HCT116 (cell line): ENCODE data around the gene ACCSL. TPM values are rescaled to one million over a fixed set of nuclear protein-coding genes. Genes with fewer than 3 reads are reported as not detected.

Experiments used
- ATAC-seq: fragments of 200-7000 bp; cut with Tn5 transposase; 2 replicates; pipeline ENCODE4 v1.9.1; 2020; ENCODE audit warnings: mild to moderate bottlenecking, moderate library complexity
- BruUV-seq: library from RNA; stranded (reverse); fragments of 400-500 nt; replicated peaks from 2 replicates; lab custom pipeline; 2021; lab: Mats Ljungman, UMichigan
- CTCF ChIA-PET: fragments of 300-600 bp; sonication (Branson Sonifier 250); formaldehyde crosslinking; loops from one replicate; lab custom pipeline; 2021; ENCODE audit warnings: antibody characterized with exemption; lab: Charles Lee
- POLR2A ChIA-PET: fragments of 300-600, 350-600 bp; sonication (Branson Sonifier 250); formaldehyde crosslinking; loops from one replicate; lab custom pipeline; 2021; ENCODE audit warnings: antibody characterized with exemption; lab: Charles Lee
- RAD21 ChIA-PET, 2 experiments: fragments of 300-600 bp; sonication (Branson Sonifier 250); formaldehyde crosslinking; loops; one replicate each; lab custom pipeline; 2023; ENCODE audit warnings: low total read pairs in 2 of 2; ENCODE audit not compliant: uncharacterized antibody in 2 of 2, unreplicated experiment in 2 of 2, low non-redundant PET in 1 of 2; lab: Charles Lee
- DNase-seq: peaks from one replicate; pipeline ENCODE4 v3.0.0-alpha.2; 2010; ENCODE audit warnings: low read depth, low spot score
- H2AFZ ChIP-seq: fragments of 200-600 bp; shearing (Covaris generic), sonication (generic); 2 replicates; pipeline ENCODE4 v1.6.1; 2017; ENCODE audit warnings: low read depth, mixed run types, mixed read lengths, antibody characterized with exemption, low read length; ENCODE audit not compliant: poor library complexity, severe bottlenecking
- H3K27ac ChIP-seq: 2 replicates; pipeline ENCODE4 v1.5.1; 2012; ENCODE audit warnings: low read depth, low read length
- H3K27me3 ChIP-seq: fragments of 200-600 bp; sonication (generic); 2 replicates; pipeline ENCODE4 v1.6.1; 2016; ENCODE audit warnings: mixed run types, low read length, mixed read lengths; ENCODE audit not compliant: insufficient read depth
- H3K36me3 ChIP-seq, 2 experiments: fragments of 200-500 bp in 1 of 2; fragments of 200-600 bp in 1 of 2; sonication (Bioruptor generic) in 1 of 2; sonication (generic) in 1 of 2; 2 replicates each; pipeline versions ENCODE4 v1.5.1 to v1.6.1; 2014 to 2016; ENCODE audit warnings: low read length in 2 of 2, inconsistent platforms in 1 of 2, mixed read lengths in 1 of 2, mixed run types in 1 of 2; ENCODE audit not compliant: insufficient read depth in 2 of 2, control insufficient read depth in 1 of 2
- H3K4me1 ChIP-seq, 2 experiments: fragments of 200-600 bp in 1 of 2; sonication (generic) in 1 of 2; 2 replicates each; pipeline versions ENCODE4 v1.5.1 to v1.6.1; 2012 to 2017; ENCODE audit warnings: low read length in 2 of 2, inconsistent platforms in 1 of 2, mild to moderate bottlenecking in 1 of 2, mixed read lengths in 1 of 2, mixed run types in 1 of 2, moderate library complexity in 1 of 2; ENCODE audit not compliant: insufficient read depth in 2 of 2, control insufficient read depth in 1 of 2
- H3K4me2 ChIP-seq: fragments of 200-600 bp; sonication (generic); 2 replicates; pipeline ENCODE4 v1.6.1; 2017; ENCODE audit warnings: mixed run types, low read length, mixed read lengths
- H3K4me3 ChIP-seq, 2 experiments: fragments of 200-600 bp in 1 of 2; sonication (generic) in 1 of 2; replicated peaks in 1 of 2; 2 replicates each; pipeline ENCODE4 v1.5.1; 2011 to 2016; ENCODE audit warnings: low read length in 2 of 2, control low read depth in 1 of 2, low read depth in 1 of 2, mild to moderate bottlenecking in 1 of 2, mixed read lengths in 1 of 2, mixed run types in 1 of 2
- H3K79me2 ChIP-seq: fragments of 200-600 bp; sonication (generic); 2 replicates; pipeline ENCODE4 v1.6.1; 2017; ENCODE audit warnings: mild to moderate bottlenecking, mixed run types, low read length, moderate library complexity, mixed read lengths; ENCODE audit not compliant: insufficient read depth
- H3K9ac ChIP-seq: fragments of 200-600 bp; sonication (generic); 2 replicates; pipeline ENCODE4 v1.6.1; 2016; ENCODE audit warnings: low read length, mixed read lengths
- H3K9me2 ChIP-seq: fragments of 200-600 bp; sonication (generic), shearing (Covaris generic); 2 replicates; pipeline ENCODE4 v1.6.1; 2017; ENCODE audit warnings: mixed run types, mild to moderate bottlenecking, moderate library complexity; ENCODE audit not compliant: insufficient read depth
- H3K9me3 ChIP-seq, 2 experiments: fragments of 200-500 bp in 1 of 2; fragments of 200-600 bp in 1 of 2; sonication (Bioruptor generic) in 1 of 2; sonication (generic) in 1 of 2; 2 replicates each; pipeline ENCODE4 v1.6.1; 2014 to 2017; ENCODE audit warnings: low read length in 2 of 2, mixed read lengths in 2 of 2, inconsistent platforms in 1 of 2, low read depth in 1 of 2, mild to moderate bottlenecking in 1 of 2, mixed run types in 1 of 2, moderate library complexity in 1 of 2; ENCODE audit not compliant: control insufficient read depth in 1 of 2, insufficient read depth in 1 of 2
- H4K20me1 ChIP-seq: fragments of 200-600 bp; sonication (generic), shearing (Covaris generic); 2 replicates; pipeline ENCODE4 v1.6.1; 2017; ENCODE audit warnings: mixed run types, mild to moderate bottlenecking, moderate library complexity; ENCODE audit not compliant: insufficient read depth
- CTCF ChIP-seq, 3 experiments: fragments of 200-600 bp in 1 of 3; sonication (generic) in 1 of 3; IDR thresholded peaks in 2 of 3; conservative IDR thresholded peaks in 1 of 3; 2 replicates each; pipeline ENCODE4 v1.5.1; 2012 to 2017; ENCODE audit warnings: low read depth in 2 of 3, low read length in 2 of 3, antibody characterized with exemption in 1 of 3, borderline replicate concordance in 1 of 3, control low read depth in 1 of 3, mild to moderate bottlenecking in 1 of 3, mixed read lengths in 1 of 3, mixed run types in 1 of 3, moderate library complexity in 1 of 3; ENCODE audit not compliant: insufficient read depth in 1 of 3
- EGR1 ChIP-seq: IDR thresholded peaks from 2 replicates; pipeline ENCODE4 v1.6.1; 2012; ENCODE audit warnings: low read depth
- EZH2phosphoT487 ChIP-seq: fragments of 200-600 bp; IDR thresholded peaks from 2 replicates; pipeline ENCODE4 v1.6.1; 2018; ENCODE audit warnings: antibody characterized with exemption, borderline replicate concordance
- JUND ChIP-seq: IDR thresholded peaks from 2 replicates; pipeline ENCODE4 v1.6.1; 2012
- RAD21 ChIP-seq: IDR thresholded peaks from 2 replicates; pipeline ENCODE4 v1.6.1; 2012; ENCODE audit warnings: low read depth, mild to moderate bottlenecking
- SIN3A ChIP-seq: IDR thresholded peaks from 2 replicates; pipeline ENCODE4 v1.6.1; 2012; ENCODE audit warnings: low read depth
- TCF7L2 ChIP-seq: IDR thresholded peaks from 2 replicates; pipeline ENCODE4 v1.7.0; 2011; ENCODE audit warnings: borderline replicate concordance, inconsistent platforms; ENCODE audit not compliant: insufficient read depth, insufficient read length; ENCODE audit errors: extremely low read depth
- YY1 ChIP-seq: IDR thresholded peaks from 2 replicates; pipeline ENCODE4 v1.6.1; 2011; ENCODE audit warnings: low read length, low read depth, moderate library complexity, mild to moderate bottlenecking; ENCODE audit not compliant: insufficient replicate concordance; ENCODE audit errors: extremely low read depth
- ZBTB33 ChIP-seq: IDR thresholded peaks from 2 replicates; pipeline ENCODE4 v1.6.1; 2011; ENCODE audit warnings: mild to moderate bottlenecking, low read length, moderate library complexity; ENCODE audit not compliant: insufficient replicate concordance; ENCODE audit errors: extremely low read depth
- ZNF274 ChIP-seq: fragments of 200-500 bp; sonication (Bioruptor generic); IDR thresholded peaks from 2 replicates; pipeline ENCODE4 v1.6.1; 2014; ENCODE audit warnings: mild to moderate bottlenecking, low read depth, low read length, inconsistent platforms
- intact Hi-C: fragments of 100-400 bp; cut with micrococcal nuclease; formaldehyde crosslinking; loops from 2 replicates; pipeline ENCODE4 v1.10.0; 2022
- total RNA-seq: library from RNA; stranded (reverse); gene quantifications from one replicate; pipeline ENCODE4 v1.2.1, GENCODE V29; 2021; ENCODE audit not compliant: unreplicated experiment

Gene ACCSL
- total RNA-seq, 1 experiment from 2014 or later = not detected

GRCh38 chr11:44104481-44105294, 56.9 kb downstream of the ACCSL start:
- H3K27ac ChIP-seq = no peak overlapping the region
- intact Hi-C loops = no loop called here
- DNase-seq (no peak), ATAC-seq (peak; percentile 88)
- no peak overlapping the region for H3K4me2 ChIP-seq
- peaks cover 29% of the 10 kb centered on the region for H3K79me2 ChIP-seq
- no peak overlapping the region for H2AFZ ChIP-seq
- BruUV-seq = no TSS peak
- no peaks in the 10 kb centered on the region for H3K4me1 ChIP-seq
- peaks cover 0 to 3% of the 10 kb centered on the region in 2 experiments; a peak in 1 of 4 replicates for H3K36me3 ChIP-seq
- H3K4me3 ChIP-seq = no peak overlapping the region
- H3K9ac ChIP-seq = no peak overlapping the region
- no peaks in the 10 kb centered on the region for H3K9me2 ChIP-seq
- CTCF ChIA-PET = interaction anchor here (1.1 to 3.2 kb wide), 9 partner anchors 10 to 181 kb away, joined by 4 to 34 read pairs (median 5); partner anchors contain the start of gene EXT2
- TF ChIP-seq EZH2phosphoT487 (no peak), CTCF (IDR thresholded peaks at IDR 0.05 in 2 of 3, conservative IDR thresholded peaks at IDR 0.05 in 1 of 3; ENCODE audit: borderline replicate concordance in 1 of 3, insufficient read depth in 1 of 3, low read depth in 2 of 3, low read length in 2 of 3) (peak in 2 of 3 experiments; percentile 20 to 35; a peak in 3 of 6 replicates)
- TF ChIP-seq, all 23 proteins: peak for 1
- ChIA-PET POLR2A (interaction anchor here (0.8 kb wide), 1 partner anchor 461 kb away, joined by 3 read pairs; the partner anchor contains the start of gene CD82), RAD21 (no interaction called here)
- Histone ChIP-seq H4K20me1 (no peaks in the 10 kb centered on the region), H3K27me3 (no peaks in the 10 kb centered on the region), H3K9me3 (no peaks in the 10 kb centered on the region)

- POLR2A ChIA-PET = no interaction called here
- Histone ChIP-seq H4K20me1 (no peaks in the 10 kb centered on the region), H3K9me2 (no peaks in the 10 kb centered on the region), H3K79me2 (peaks cover 4% of the 10 kb centered on the region; the same call in 1 of the 2 replicates), H3K36me3 (peaks cover 0 to 5% of the 10 kb centered on the region in 2 experiments; a peak in 1 of 4 replicates), H3K27ac (no peak overlapping the region), H3K4me2 (no peak overlapping the region), H3K9me3 (no peaks in the 10 kb centered on the region), H2AFZ (no peak overlapping the region), H3K4me3 (no peak overlapping the region), H3K4me1 (no peaks in the 10 kb centered on the region), H3K9ac (no peak overlapping the region), H3K27me3 (no peaks in the 10 kb centered on the region)
- intact Hi-C loops = no loop called here
- ATAC-seq (no peak), DNase-seq (no peak)
- TF ChIP-seq SIN3A (no peak), YY1 (no peak), EZH2phosphoT487 (no peak), ZBTB33 (no peak), CTCF (IDR thresholded peaks at IDR 0.05 in 2 of 3, conservative IDR thresholded peaks at IDR 0.05 in 1 of 3; ENCODE audit: borderline replicate concordance in 1 of 3, insufficient read depth in 1 of 3, low read depth in 2 of 3, low read length in 2 of 3) (no peak), RAD21 (no peak), ZNF274 (no peak), TCF7L2 (no peak), JUND (no peak), EGR1 (no peak)
- no TSS peak for BruUV-seq
- CTCF ChIA-PET = no interaction called here
- RAD21 ChIA-PET = no interaction called here
Observed at GRCh38 chr11:44108260-44108659, 60.5 kb downstream of the ACCSL start.
